ENCODE data around the gene OR10H2. TPM values are rescaled to one million over a fixed set of nuclear protein-coding genes. Genes with fewer than 3 reads are reported as not detected.

The OR10H2 gene
- not detected in 2 replicates for total RNA-seq

DNA sequence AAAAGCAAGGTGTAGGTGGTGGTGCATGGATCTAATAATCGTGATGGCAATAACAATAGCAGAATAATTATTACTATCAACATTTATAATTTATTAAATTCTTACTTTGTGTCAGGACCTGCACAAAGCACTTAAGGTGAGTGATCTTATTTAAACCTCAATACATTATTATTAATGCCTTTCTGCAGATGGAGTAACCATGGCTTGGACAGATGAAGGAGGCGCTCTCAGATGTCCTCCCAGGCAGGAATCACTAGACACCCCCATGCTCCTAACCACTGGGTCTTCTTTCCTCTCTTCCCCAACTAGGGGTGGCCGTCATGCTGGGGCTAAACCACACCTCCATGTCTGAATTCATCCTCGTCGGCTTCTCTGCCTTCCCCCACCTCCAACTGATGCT, at the start of gene OR10H2:
Gene OR10H2, plus strand, starts transcription at position 301 of the 400 bp plus-strand sequence. Its CDS starts 20 bp downstream, at position 321.

GRCh38 chr19:15737722-15738121, 9.9 kb downstream of the OR10H2 start, which contains the start of gene OR10H3:
OR10H3 (plus strand) TSS chr19:15737985; CDS start chr19:15741393, 3,408 bp downstream.

Other genes with a start within 250 kb of the OR10H2 start
- not detected in 2 replicates for gene PGLYRP2, start 248.5 kb upstream of the OR10H2 start, total RNA-seq
- not detected in 2 replicates for gene CYP4F22, start 219.5 kb upstream of the OR10H2 start, total RNA-seq
- not detected in 2 replicates for gene CYP4F8, start 112.8 kb upstream of the OR10H2 start, total RNA-seq
- gene CYP4F3, start 87.1 kb upstream of the OR10H2 start, total RNA-seq, result not detected in 2 replicates
- gene CYP4F12, start 54.9 kb upstream of the OR10H2 start, total RNA-seq, result not detected in 2 replicates
- not detected in 2 replicates for gene OR10H3, start 10.0 kb downstream of the OR10H2 start, total RNA-seq
- gene OR10H5, start 59.6 kb downstream of the OR10H2 start, total RNA-seq, result not detected in 2 replicates
- gene OR10H1, start 87.6 kb downstream of the OR10H2 start, total RNA-seq, result not detected in 2 replicates
- not detected in 2 replicates for gene CYP4F2, start 170.1 kb downstream of the OR10H2 start, total RNA-seq
- gene CYP4F11, start 206.5 kb downstream of the OR10H2 start, total RNA-seq, result not detected in 2 replicates
- gene OR10H4, start 221.0 kb downstream of the OR10H2 start, total RNA-seq, result not detected in 2 replicates